ENCODE measurements around the gene GTF2H1. TPM values are rescaled to one million over a fixed set of nuclear protein-coding genes. Genes with fewer than 3 reads are reported as not detected.

GTF2H1 gene
- total RNA-seq, 1 experiment from 2014 or later = 39.4 TPM

DNA sequence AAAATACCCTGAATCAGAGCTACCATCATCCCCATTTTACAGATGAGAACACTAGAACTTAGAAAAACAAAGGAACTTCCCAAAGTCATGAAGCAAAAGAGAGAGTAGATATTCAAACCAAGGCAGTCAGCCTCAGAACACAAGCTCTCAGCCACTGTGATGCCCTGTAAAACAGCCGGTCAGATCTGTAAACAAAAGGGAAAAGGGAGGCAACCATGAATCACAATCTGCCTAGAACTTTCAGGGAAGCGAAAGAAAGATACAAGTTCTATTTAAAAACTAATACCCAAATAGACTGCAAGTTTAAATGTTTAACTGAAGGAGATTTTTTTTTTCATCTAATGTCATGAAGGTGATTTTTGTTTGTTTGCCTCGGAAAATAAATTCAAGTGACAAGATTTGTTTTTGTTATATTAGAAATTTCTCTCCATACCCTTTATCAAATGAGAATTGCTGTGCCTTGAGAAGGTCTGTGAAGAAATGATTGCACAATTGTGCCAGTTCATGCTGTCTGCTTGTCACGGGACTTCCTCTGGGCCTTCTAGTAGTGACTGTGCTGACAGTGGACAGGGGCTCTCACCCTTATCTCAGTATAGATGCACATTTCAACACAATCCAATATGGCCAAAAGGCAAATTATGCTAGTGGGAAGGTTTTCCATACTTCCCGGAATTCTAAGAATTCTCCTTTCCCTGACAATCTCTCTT, 44.6 kb upstream of the GTF2H1 start:
- no peaks in the 10 kb centered on the region for H3K9me3 ChIP-seq (ENCODE audit: control insufficient read depth, low read depth, low read length)
- no peak overlapping the region for H3K14ac ChIP-seq (ENCODE audit: insufficient read depth, low read length)
- Mint-ChIP-seq H3K27ac (0 out of 7 replicates have a peak overlapping the region, but pooled peaks of 1 of the 3 experiments have one; percentile 3), H3K9me3 (peaks cover 2 to 3% of the 10 kb centered on the region in 2 experiments; a peak in 2 of 5 replicates), H3K4me1 (no peaks in the 10 kb centered on the region), H3K27me3 (ENCODE audit: low read depth) (no peaks in the 10 kb centered on the region), H3K36me3 (ENCODE audit: insufficient read depth in 1 of 3, low read depth in 3 of 3) (peaks cover 27 to 46% (median 43%) of the 10 kb centered on the region in 3 experiments; a peak in 6 of 7 replicates), H3K4me3 (no peak overlapping the region)
- no peak for TF ChIP-seq CTCF (conservative IDR thresholded peaks at IDR 0.05)
- H4K5ac ChIP-seq (ENCODE audit: insufficient read length, low read depth, low read length) = no peak overlapping the region
- H2BK20ac ChIP-seq (ENCODE audit: low read depth, low read length, poor library complexity, severe bottlenecking) = no peak overlapping the region
- H2AK5ac ChIP-seq (ENCODE audit: insufficient read length, low read length) = no peak overlapping the region
- H4K8ac ChIP-seq (replicated peaks; ENCODE audit: insufficient read length, low read depth, low read length) = no peak overlapping the region
- H2BK12ac ChIP-seq (ENCODE audit: insufficient read length, low read depth, low read length) = no peak overlapping the region
- H3K27ac ChIP-seq (ENCODE audit: insufficient read length, low read depth, low read length) = no peak overlapping the region
- DNase-seq = no peak
- H4K20me1 ChIP-seq (ENCODE audit: control insufficient read depth, insufficient read depth, insufficient read length) = no peaks in the 10 kb centered on the region
- no peaks in the 10 kb centered on the region for H3K23me2 ChIP-seq (ENCODE audit: insufficient read length, low read depth, low read length, poor library complexity, severe bottlenecking)
- no peak overlapping the region for H3K56ac ChIP-seq (ENCODE audit: insufficient read length, low read depth, low read length)
- H2BK15ac ChIP-seq (ENCODE audit: low read depth, low read length) = no peak overlapping the region
- no peak overlapping the region for H3K18ac ChIP-seq (ENCODE audit: insufficient read length, low read depth, low read length)
- H2BK120ac ChIP-seq (ENCODE audit: low read depth, low read length, poor library complexity, severe bottlenecking) = no peak overlapping the region
- H2BK5ac ChIP-seq (ENCODE audit: insufficient read length, low read length) = no peak overlapping the region
- no peak overlapping the region for H3K4ac ChIP-seq (ENCODE audit: low read depth, low read length)
- H2AFZ ChIP-seq (ENCODE audit: low read length) = no peak overlapping the region
- H3K79me2 ChIP-seq (ENCODE audit: insufficient read depth, low read length) = no peaks in the 10 kb centered on the region
- no peak overlapping the region for H3T11ph ChIP-seq (ENCODE audit: low read length)
- WGBS (ENCODE audit: extremely low coverage, insufficient read length, low lambda C conversion rate) = no CpG with 5 or more reads among the region's 5 CpGs
- H3K79me1 ChIP-seq (ENCODE audit: insufficient read depth, low read depth, low read length, poor library complexity, severe bottlenecking) = no peaks in the 10 kb centered on the region
- no peaks in the 10 kb centered on the region for H3K4me1 ChIP-seq (ENCODE audit: insufficient read depth, low read length)
- no peaks in the 10 kb centered on the region for H3K27me3 ChIP-seq (ENCODE audit: insufficient read depth, low read length)
- H3K23ac ChIP-seq (ENCODE audit: insufficient read length, low read depth, low read length) = no peak overlapping the region
- H4K91ac ChIP-seq (ENCODE audit: insufficient read length, low read depth, low read length) = no peak overlapping the region
- no peak overlapping the region for H3K4me2 ChIP-seq (ENCODE audit: insufficient read depth, insufficient read length, low read length)
- H3K9ac ChIP-seq (ENCODE audit: extremely low read depth, insufficient read length, low read length) = no peak overlapping the region

Data from H9 (cell line).